ENCODE data around the gene ZDHHC14.

The ZDHHC14 gene

GRCh38 chr6:157522472-157522871 lies 141.5 kb downstream of the ZDHHC14 start:
- no peak for TF ChIP-seq CTCF (IDR thresholded peaks at IDR 0.05; ENCODE audit: poor library complexity, severe bottlenecking)
- Histone ChIP-seq H3K36me3 (ENCODE audit: low read depth) (no peaks in the 10 kb centered on the region), H3K4me1 (ENCODE audit: insufficient read depth, poor library complexity, severe bottlenecking) (no peaks in the 10 kb centered on the region), H3K9me3 (ENCODE audit: severe bottlenecking) (no peaks in the 10 kb centered on the region), H3K27ac (ENCODE audit: poor library complexity, severe bottlenecking) (no peak overlapping the region), H3K27me3 (ENCODE audit: insufficient read depth, poor library complexity, severe bottlenecking) (no peaks in the 10 kb centered on the region), H3K4me3 (ENCODE audit: severe bottlenecking) (no peak overlapping the region)
- DNase-seq (ENCODE audit: low spot score): no peak
- ATAC-seq (ENCODE audit: low read depth): no peak

- no peaks in the 10 kb centered on the region for H3K27me3 ChIP-seq (ENCODE audit: insufficient read depth, poor library complexity, severe bottlenecking)
- no peaks in the 10 kb centered on the region for H3K4me1 ChIP-seq (ENCODE audit: insufficient read depth, poor library complexity, severe bottlenecking)
- TF ChIP-seq CTCF (IDR thresholded peaks at IDR 0.05; ENCODE audit: poor library complexity, severe bottlenecking): no peak
- no peak for ATAC-seq (ENCODE audit: low read depth)
- H3K36me3 ChIP-seq (ENCODE audit: low read depth): no peaks in the 10 kb centered on the region
- no peaks in the 10 kb centered on the region for H3K9me3 ChIP-seq (ENCODE audit: severe bottlenecking)
- H3K27ac ChIP-seq (ENCODE audit: poor library complexity, severe bottlenecking): no peak overlapping the region
- H3K4me3 ChIP-seq (ENCODE audit: severe bottlenecking): no peak overlapping the region
- no peak for DNase-seq (ENCODE audit: low spot score)
Observed at GRCh38 chr6:157524735-157525134, 143.7 kb downstream of the ZDHHC14 start.

GRCh38 chr6:157525292-157525889 lies 144.4 kb downstream of the ZDHHC14 start:
- H3K9me3 ChIP-seq (ENCODE audit: severe bottlenecking): no peaks in the 10 kb centered on the region
- DNase-seq (ENCODE audit: low spot score) (no peak), ATAC-seq (ENCODE audit: low read depth) (no peak)
- no peak overlapping the region for H3K27ac ChIP-seq (ENCODE audit: poor library complexity, severe bottlenecking)
- H3K36me3 ChIP-seq (ENCODE audit: low read depth): no peaks in the 10 kb centered on the region
- H3K4me1 ChIP-seq (ENCODE audit: insufficient read depth, poor library complexity, severe bottlenecking): no peaks in the 10 kb centered on the region
- TF ChIP-seq CTCF (IDR thresholded peaks at IDR 0.05; ENCODE audit: poor library complexity, severe bottlenecking): no peak
- H3K4me3 ChIP-seq (ENCODE audit: severe bottlenecking): no peak overlapping the region
- H3K27me3 ChIP-seq (ENCODE audit: insufficient read depth, poor library complexity, severe bottlenecking): no peaks in the 10 kb centered on the region

GRCh38 chr6:157525918-157526425 lies 145.0 kb downstream of the ZDHHC14 start:
- Histone ChIP-seq H3K27me3 (ENCODE audit: insufficient read depth, poor library complexity, severe bottlenecking) (no peaks in the 10 kb centered on the region), H3K4me1 (ENCODE audit: insufficient read depth, poor library complexity, severe bottlenecking) (no peaks in the 10 kb centered on the region), H3K9me3 (ENCODE audit: severe bottlenecking) (no peaks in the 10 kb centered on the region), H3K4me3 (ENCODE audit: severe bottlenecking) (no peak overlapping the region), H3K27ac (ENCODE audit: poor library complexity, severe bottlenecking) (no peak overlapping the region), H3K36me3 (ENCODE audit: low read depth) (no peaks in the 10 kb centered on the region)
- DNase-seq (ENCODE audit: low spot score) (no peak), ATAC-seq (ENCODE audit: low read depth) (no peak)
- no peak for TF ChIP-seq CTCF (IDR thresholded peaks at IDR 0.05; ENCODE audit: poor library complexity, severe bottlenecking)

- no peak for DNase-seq (ENCODE audit: low spot score)
- Histone ChIP-seq H3K4me3 (ENCODE audit: severe bottlenecking) (no peak overlapping the region), H3K4me1 (ENCODE audit: insufficient read depth, poor library complexity, severe bottlenecking) (no peaks in the 10 kb centered on the region), H3K27me3 (ENCODE audit: insufficient read depth, poor library complexity, severe bottlenecking) (no peaks in the 10 kb centered on the region), H3K27ac (ENCODE audit: poor library complexity, severe bottlenecking) (no peak overlapping the region), H3K36me3 (ENCODE audit: low read depth) (no peaks in the 10 kb centered on the region), H3K9me3 (ENCODE audit: severe bottlenecking) (no peaks in the 10 kb centered on the region)
- no peak for TF ChIP-seq CTCF (IDR thresholded peaks at IDR 0.05; ENCODE audit: poor library complexity, severe bottlenecking)
- no peak for ATAC-seq (ENCODE audit: low read depth)
Observed at GRCh38 chr6:157527471-157527907, 146.5 kb downstream of the ZDHHC14 start.
